Cortex of kidney (tissue), 1 donor: ENCODE data around the gene FBXL5.
"Not testable (repeated sequence)": the region's sequence is repeated elsewhere in the genome, so short reads cannot be mapped to it uniquely, and the experiment has no call there.

ENCODE experiments used
- DNase-seq: peaks from one replicate; lab custom pipeline; 2025; lab: John Stamatoyannopoulos, UW

The FBXL5 gene

GRCh38 chr4:15649914-15650545, 5.1 kb downstream of the FBXL5 start:
- no peak for DNase-seq

- DNase-seq, result no peak
Measured at GRCh38 chr4:15648600-15648999, 6.6 kb downstream of the FBXL5 start.

- no peak for DNase-seq
Measured at GRCh38 chr4:15638418-15638817, 16.7 kb downstream of the FBXL5 start.

- DNase-seq, result no peak
Measured at GRCh38 chr4:15636818-15637217, 18.3 kb downstream of the FBXL5 start.

GRCh38 chr4:15617407-15617806, 37.8 kb downstream of the FBXL5 start:
- DNase-seq, result not testable (repeated sequence)

- not testable (repeated sequence) for DNase-seq
Measured at GRCh38 chr4:15614891-15615290, 40.3 kb downstream of the FBXL5 start.

- no peak for DNase-seq
Measured at GRCh38 chr4:15612136-15612535, 43.0 kb downstream of the FBXL5 start.

GRCh38 chr4:15610855-15611254, 44.3 kb downstream of the FBXL5 start:
- DNase-seq, result no peak

GRCh38 chr4:15605537-15605936, 49.6 kb downstream of the FBXL5 start:
- DNase-seq, result no peak

GRCh38 chr4:15601862-15602261, 53.3 kb downstream of the FBXL5 start:
- no peak for DNase-seq

- DNase-seq, result no peak
Measured at GRCh38 chr4:15600176-15600575, 55.0 kb downstream of the FBXL5 start.

- no peak for DNase-seq
Measured at GRCh38 chr4:15598644-15599043, 56.5 kb downstream of the FBXL5 start.

GRCh38 chr4:15592799-15593198, 62.4 kb downstream of the FBXL5 start:
- DNase-seq, result no peak

GRCh38 chr4:15587649-15588048, 67.5 kb downstream of the FBXL5 start:
- DNase-seq, result no peak

- no peak for DNase-seq
Measured at GRCh38 chr4:15586066-15586465, 69.1 kb downstream of the FBXL5 start.

GRCh38 chr4:15585331-15585730, 69.8 kb downstream of the FBXL5 start:
- DNase-seq, result no peak

- DNase-seq, result no peak
Measured at GRCh38 chr4:15584785-15585184, 70.4 kb downstream of the FBXL5 start.

- no peak for DNase-seq
Measured at GRCh38 chr4:15577508-15577907, 77.6 kb downstream of the FBXL5 start.

GRCh38 chr4:15575966-15576365, 79.2 kb downstream of the FBXL5 start:
- no peak for DNase-seq

- no peak for DNase-seq
Measured at GRCh38 chr4:15569746-15570145, 85.4 kb downstream of the FBXL5 start.

- no peak for DNase-seq
Measured at GRCh38 chr4:15568821-15569220, 86.3 kb downstream of the FBXL5 start.

- DNase-seq, result no peak
Measured at GRCh38 chr4:15563871-15564270, 91.3 kb downstream of the FBXL5 start.

GRCh38 chr4:15562623-15563022, 92.5 kb downstream of the FBXL5 start:
- no peak for DNase-seq

GRCh38 chr4:15562114-15562513, 93.0 kb downstream of the FBXL5 start:
- DNase-seq, result no peak

- no peak for DNase-seq
Measured at GRCh38 chr4:15558561-15558960, 96.6 kb downstream of the FBXL5 start.
